Hepatocyte (in vitro differentiated cells): ENCODE results near the gene CFHR2.
"Not testable (repeated sequence)": the region's sequence is repeated elsewhere in the genome, so short reads cannot be mapped to it uniquely, and the experiment has no call there.

Experiments used
- CTCF ChIP-seq: fragments of 200-600 bp; sonication (generic); IDR thresholded peaks from 2 replicates; pipeline ENCODE4 v1.5.1; 2016; ENCODE audit warnings: antibody characterized with exemption, mild to moderate bottlenecking; ENCODE audit not compliant: poor library complexity
- EZH2 ChIP-seq: fragments of 200-600 bp; sonication (generic); IDR thresholded peaks from 2 replicates; pipeline ENCODE4 v1.6.1; 2016; ENCODE audit warnings: antibody characterized with exemption, mild to moderate bottlenecking, borderline replicate concordance

- not testable (repeated sequence) for TF ChIP-seq CTCF, EZH2
These were observed 48.5 kb downstream of the CFHR2 start for GRCh38 chr1:196991919-196992651.
